Ishikawa (cell line): Measurements from ENCODE around the gene ZSCAN30.

Experiments
- CEBPB ChIP-seq: IDR thresholded peaks from 2 replicates; pipeline ENCODE4 v1.6.1; 2012
- CREB1 ChIP-seq: IDR thresholded peaks from 2 replicates; pipeline ENCODE4 v1.6.1; 2012; ENCODE audit warnings: low read depth
- EGR1 ChIP-seq: IDR thresholded peaks from 2 replicates; pipeline ENCODE4 v1.6.1; 2012
- EP300 ChIP-seq: IDR thresholded peaks from 2 replicates; pipeline ENCODE4 v1.6.1; 2012; ENCODE audit warnings: borderline replicate concordance
- FOXM1 ChIP-seq: IDR thresholded peaks from 2 replicates; pipeline ENCODE4 v1.6.1; 2012; ENCODE audit warnings: low read depth, borderline replicate concordance
- MAX ChIP-seq: IDR thresholded peaks from 2 replicates; pipeline ENCODE4 v1.6.1; 2012
- NFIC ChIP-seq: IDR thresholded peaks from 2 replicates; pipeline ENCODE4 v1.6.1; 2012
- RAD21 ChIP-seq: IDR thresholded peaks from 2 replicates; pipeline ENCODE4 v1.6.1; 2012; ENCODE audit warnings: low read depth
- REST ChIP-seq: IDR thresholded peaks from 2 replicates; pipeline ENCODE4 v1.6.1; 2012; ENCODE audit warnings: low read depth, mild to moderate bottlenecking
- TAF1 ChIP-seq: IDR thresholded peaks from 2 replicates; pipeline ENCODE4 v1.6.1; 2012; ENCODE audit warnings: low read depth, mild to moderate bottlenecking
- TCF12 ChIP-seq: IDR thresholded peaks from 2 replicates; pipeline ENCODE4 v1.6.1; 2012; ENCODE audit warnings: low read depth
- TEAD4 ChIP-seq: IDR thresholded peaks from 2 replicates; pipeline ENCODE4 v1.6.1; 2012
- USF1 ChIP-seq: IDR thresholded peaks from 2 replicates; pipeline ENCODE4 v1.6.1; 2012
- YY1 ChIP-seq: IDR thresholded peaks from 2 replicates; pipeline ENCODE4 v1.6.1; 2012; ENCODE audit warnings: low read depth
- ZBTB7A ChIP-seq: IDR thresholded peaks from 2 replicates; pipeline ENCODE4 v1.6.1; 2012; ENCODE audit warnings: low read depth

The ZSCAN30 gene

GRCh38 chr18:35240664-35241447, 49.2 kb downstream of the ZSCAN30 start, which contains the start of gene ZNF397:
TSS of gene ZNF397 (plus strand) at chr18:35241034. CDS start at chr18:35242471, 1,437 bp downstream.
- TF ChIP-seq CEBPB (no peak), EP300 (0 out of 2 replicates have a peak, but pooled peaks have one; percentile 11), EGR1 (0 out of 2 replicates have a peak, but pooled peaks have one; percentile 17), MAX (peak; percentile 76), TEAD4 (peak; percentile 35), NFIC (no peak), ZBTB7A (peak; percentile 29; the same call in 1 of the 2 replicates), TAF1 (peak; percentile 88)

GRCh38 chr18:35239314-35239713, 50.7 kb downstream of the ZSCAN30 start:
- TF ChIP-seq ZBTB7A (no peak), YY1 (no peak), TCF12 (no peak), FOXM1 (no peak), TAF1 (no peak), NFIC (no peak), RAD21 (no peak), MAX (no peak), EGR1 (no peak)

GRCh38 chr18:35236571-35237363, 53.3 kb downstream of the ZSCAN30 start:
- TF ChIP-seq REST, result no peak
- no peak for TF ChIP-seq EP300
- no peak for TF ChIP-seq FOXM1
- TF ChIP-seq CEBPB, result no peak
- no peak for TF ChIP-seq MAX
- no peak for TF ChIP-seq NFIC
- TF ChIP-seq ZBTB7A, result no peak
- no peak for TF ChIP-seq USF1
- no peak for TF ChIP-seq EGR1
- no peak for TF ChIP-seq YY1
- no peak for TF ChIP-seq TAF1
- no peak for TF ChIP-seq CREB1

- TF ChIP-seq ZBTB7A (no peak), YY1 (no peak), MAX (no peak), USF1 (no peak), REST (no peak), TEAD4 (no peak), RAD21 (peak; percentile 95)
Measured at GRCh38 chr18:35231052-35231451, 59.0 kb downstream of the ZSCAN30 start.

GRCh38 chr18:35227254-35227653, 62.8 kb downstream of the ZSCAN30 start:
- TF ChIP-seq CREB1, result no peak
- TF ChIP-seq TAF1, result no peak
- TF ChIP-seq EGR1, result no peak
- TF ChIP-seq EP300, result no peak
